WI38 (cell line): ENCODE measurements around the gene ADK.

Experiments
- H3K4me3 ChIP-seq: 2 replicates; pipeline ENCODE4 v1.5.1; 2011; ENCODE audit warnings: low read depth, mild to moderate bottlenecking, control low read depth, low read length
- TF ChIP-seq, protein P1 (sequence below): IDR thresholded peaks from 2 replicates; pipeline ENCODE4 v1.5.1; 2012; ENCODE audit warnings: low read depth, mild to moderate bottlenecking, control low read depth, low read length

The ADK gene

DNA sequence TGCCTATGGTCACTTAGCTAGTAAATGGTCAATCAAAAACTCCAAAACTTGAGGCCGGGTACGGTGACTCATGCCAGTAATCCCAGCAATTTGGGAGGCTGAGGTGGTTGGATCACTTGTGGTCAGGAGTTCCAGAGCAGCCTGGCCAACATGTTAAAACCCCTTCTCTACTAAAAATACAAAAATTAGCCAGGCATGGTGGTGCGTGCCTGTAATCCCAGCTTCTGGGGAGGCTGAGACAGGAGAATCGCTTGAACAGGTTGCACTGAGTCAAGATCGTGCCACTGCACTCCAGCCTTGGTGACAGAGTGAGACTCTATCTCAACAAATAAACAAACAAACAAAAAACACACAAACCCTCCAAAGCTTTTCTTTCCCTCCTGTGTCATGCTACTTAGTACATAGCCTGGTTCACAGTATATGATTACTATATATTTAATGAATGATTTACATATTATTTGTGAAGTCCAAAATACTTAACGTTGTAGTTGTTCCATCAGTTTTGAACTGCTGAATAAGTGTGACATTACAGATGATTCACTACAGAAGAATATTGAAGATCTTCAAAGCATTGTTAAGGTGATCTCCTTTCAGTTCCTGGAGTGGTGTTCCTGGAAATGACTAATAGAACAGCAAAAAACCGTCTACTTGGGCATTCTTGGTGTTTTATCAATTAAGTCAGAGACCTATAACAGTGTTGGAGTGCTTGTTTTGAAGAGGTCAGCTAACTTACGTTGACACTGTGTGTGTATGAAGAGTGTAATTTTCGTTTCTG, 72.9 kb downstream of the ADK start:
- TF ChIP-seq, protein P1, sequence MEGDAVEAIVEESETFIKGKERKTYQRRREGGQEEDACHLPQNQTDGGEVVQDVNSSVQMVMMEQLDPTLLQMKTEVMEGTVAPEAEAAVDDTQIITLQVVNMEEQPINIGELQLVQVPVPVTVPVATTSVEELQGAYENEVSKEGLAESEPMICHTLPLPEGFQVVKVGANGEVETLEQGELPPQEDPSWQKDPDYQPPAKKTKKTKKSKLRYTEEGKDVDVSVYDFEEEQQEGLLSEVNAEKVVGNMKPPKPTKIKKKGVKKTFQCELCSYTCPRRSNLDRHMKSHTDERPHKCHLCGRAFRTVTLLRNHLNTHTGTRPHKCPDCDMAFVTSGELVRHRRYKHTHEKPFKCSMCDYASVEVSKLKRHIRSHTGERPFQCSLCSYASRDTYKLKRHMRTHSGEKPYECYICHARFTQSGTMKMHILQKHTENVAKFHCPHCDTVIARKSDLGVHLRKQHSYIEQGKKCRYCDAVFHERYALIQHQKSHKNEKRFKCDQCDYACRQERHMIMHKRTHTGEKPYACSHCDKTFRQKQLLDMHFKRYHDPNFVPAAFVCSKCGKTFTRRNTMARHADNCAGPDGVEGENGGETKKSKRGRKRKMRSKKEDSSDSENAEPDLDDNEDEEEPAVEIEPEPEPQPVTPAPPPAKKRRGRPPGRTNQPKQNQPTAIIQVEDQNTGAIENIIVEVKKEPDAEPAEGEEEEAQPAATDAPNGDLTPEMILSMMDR: no peak

DNA sequence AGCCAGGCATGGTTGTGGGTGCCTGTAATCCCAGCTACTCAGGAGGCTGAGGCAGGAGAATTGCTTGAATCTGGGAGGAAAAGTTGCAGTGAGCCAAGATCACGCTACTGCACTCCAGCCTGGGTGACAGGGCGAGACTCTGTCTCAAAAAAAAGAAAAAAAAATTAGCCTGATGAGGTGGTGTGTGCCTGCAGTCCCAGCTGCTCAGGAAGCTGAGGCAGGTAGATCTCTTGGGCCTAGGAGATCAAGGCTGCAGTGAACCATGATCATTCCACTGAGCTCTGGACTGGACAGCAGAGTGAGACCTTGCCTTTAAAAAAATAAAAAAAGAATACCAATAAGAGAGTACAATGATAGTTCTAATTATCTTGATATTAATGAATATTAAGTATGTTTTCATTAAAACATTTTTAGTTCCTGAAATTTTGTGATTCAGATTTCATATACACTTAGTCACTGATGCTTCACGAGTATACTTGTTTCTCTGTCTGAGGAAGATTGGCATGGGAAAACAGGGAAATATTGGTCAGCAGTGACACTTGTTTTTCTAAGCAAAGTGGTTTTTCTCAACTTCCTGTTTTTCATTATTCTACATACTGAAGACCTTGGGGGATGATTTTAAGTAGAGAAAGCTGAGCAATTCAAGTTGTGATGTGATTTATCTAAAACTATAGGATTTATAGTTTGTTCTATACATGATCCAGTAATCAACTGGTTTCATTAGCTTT, 76.8 kb downstream of the ADK start:
- no peak overlapping the region for H3K4me3 ChIP-seq
- TF ChIP-seq, protein P1: no peak

More for the DNA sequence above, 72.9 kb downstream of the ADK start:
- no peak overlapping the region for H3K4me3 ChIP-seq

DNA sequence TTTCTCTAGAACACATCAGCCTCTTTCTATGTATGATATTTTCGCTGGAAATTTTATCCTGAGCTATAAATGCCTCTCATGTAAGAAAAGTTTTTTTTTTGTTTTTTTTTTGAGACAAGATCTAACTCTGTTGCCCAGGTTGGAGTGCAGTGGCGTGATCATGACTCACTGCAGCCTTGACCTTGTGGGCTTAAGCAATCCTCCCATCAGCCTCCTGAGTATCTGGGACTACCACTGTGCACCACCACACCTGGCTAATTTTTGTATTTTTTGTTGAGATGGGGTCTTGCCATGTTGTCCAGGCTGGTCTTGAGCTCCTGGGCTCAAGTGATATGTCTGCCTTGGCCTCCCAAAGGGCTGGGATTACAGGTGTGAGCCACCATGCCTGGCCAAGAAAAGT, 80.4 kb downstream of the ADK start:
- TF ChIP-seq, protein P1: no peak
- no peak overlapping the region for H3K4me3 ChIP-seq

DNA sequence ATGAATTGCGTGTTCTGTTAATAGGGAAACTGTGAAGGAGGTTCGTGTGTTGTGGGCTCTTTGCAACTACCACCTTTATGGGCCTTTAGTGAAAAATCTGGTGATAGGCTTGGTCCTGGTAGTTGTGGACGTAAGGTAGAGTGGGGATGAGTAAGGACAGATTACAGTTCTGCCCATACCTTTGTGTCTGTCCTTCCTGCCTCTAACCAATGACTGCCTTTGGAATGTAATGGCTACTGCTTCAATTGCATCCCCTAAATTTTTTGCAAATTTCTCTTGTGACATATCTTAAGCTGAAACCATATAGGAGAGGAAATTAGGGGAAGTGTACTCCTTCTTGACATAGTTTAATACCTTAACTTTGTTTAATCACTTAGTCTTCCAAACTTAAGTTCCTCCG, 82.3 kb downstream of the ADK start:
- no peak overlapping the region for H3K4me3 ChIP-seq
- TF ChIP-seq, protein P1: no peak

DNA sequence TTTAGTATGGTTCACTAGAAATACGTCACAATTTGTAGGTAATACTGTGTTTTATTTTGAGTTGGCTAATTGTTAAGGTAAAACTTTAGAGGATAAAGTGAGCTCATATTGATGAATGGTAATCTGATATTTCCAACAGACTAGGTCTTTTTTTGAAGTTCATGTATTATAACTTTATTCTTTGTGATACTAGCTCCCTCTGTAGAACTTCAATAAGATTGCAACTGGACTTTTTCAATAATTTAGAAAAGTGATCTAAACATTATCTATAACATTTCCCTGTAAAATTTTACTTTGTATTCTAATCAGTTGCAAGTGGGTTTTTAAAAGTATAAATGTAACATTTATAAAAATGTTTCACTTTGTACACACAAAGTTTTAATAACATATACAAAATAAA, 83.5 kb downstream of the ADK start:
- H3K4me3 ChIP-seq: no peak overlapping the region
- TF ChIP-seq, protein P1: no peak; the same call in 1 of the 2 replicates

DNA sequence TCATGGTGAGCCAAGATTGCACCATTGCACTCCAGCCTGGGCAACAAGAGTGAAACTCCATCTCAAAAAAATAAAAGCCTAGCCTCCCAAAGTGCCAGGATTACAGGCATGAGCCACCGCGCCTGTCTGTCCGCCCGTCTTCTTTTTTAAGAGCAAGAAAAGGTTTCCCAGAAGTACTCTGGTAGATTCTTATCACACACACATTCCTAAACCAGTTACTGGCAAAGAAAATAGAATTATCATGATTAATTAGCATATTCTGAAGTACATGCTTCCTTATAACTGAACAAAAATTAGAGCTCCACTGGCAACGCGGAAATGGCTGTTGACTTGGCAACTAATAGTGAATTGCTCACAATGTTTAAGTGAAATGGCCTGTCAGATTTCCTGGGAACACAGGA, 87.0 kb downstream of the ADK start:
- TF ChIP-seq, protein P1: no peak
- no peak overlapping the region for H3K4me3 ChIP-seq

DNA sequence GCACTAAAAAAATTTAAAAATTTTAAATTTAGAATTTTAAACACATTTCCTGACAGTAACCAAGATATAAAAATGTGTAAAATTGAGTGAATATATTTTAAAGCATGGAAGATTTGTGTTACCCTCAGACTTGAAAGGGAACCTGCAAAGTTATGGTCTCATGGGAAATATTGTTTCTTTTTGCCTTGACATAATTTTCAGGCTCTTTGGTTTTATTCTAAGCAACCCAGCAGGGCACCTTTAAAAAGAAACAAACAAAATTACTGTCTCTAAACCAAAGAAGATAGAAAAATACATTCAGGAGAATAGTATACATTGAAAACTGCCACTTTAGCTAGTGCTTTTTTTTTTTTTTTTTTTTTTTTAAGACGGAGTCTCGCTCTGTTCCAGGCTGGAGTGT, 87.5 kb downstream of the ADK start:
- TF ChIP-seq, protein P1: no peak
- no peak overlapping the region for H3K4me3 ChIP-seq
